ENCODE measurements around the gene NXPH1. TPM values are rescaled to one million over a fixed set of nuclear protein-coding genes. Genes with fewer than 3 reads are reported as not detected.

Gene NXPH1
- total RNA-seq, 3 donors from 2014 or later = 0.29 TPM; not detected in 2

- H3K4me1 ChIP-seq = no peaks in the 10 kb centered on the region
- TF ChIP-seq POLR2A (IDR thresholded peaks at IDR 0.05) (no peak), POLR2AphosphoS5 (IDR thresholded peaks at IDR 0.05) (no peak), CTCF (IDR thresholded peaks at IDR 0.05) (no peak)
- no peaks in the 10 kb centered on the region for H3K9me3 ChIP-seq
- no peaks in the 10 kb centered on the region for H3K27me3 ChIP-seq
- H3K4me3 ChIP-seq = no peak overlapping the region
- DNase-seq (ENCODE audit: low spot score in 2 of 2) = no peak
- H3K27ac ChIP-seq = no peak overlapping the region
- intact Hi-C loops (cut with DNase I; ENCODE audit: low total_unique reads) = no loop called here
- no peaks in the 10 kb centered on the region for H3K36me3 ChIP-seq
Observed at GRCh38 chr7:8627325-8627724, 193.9 kb downstream of the NXPH1 start.

- no peak for DNase-seq (ENCODE audit: low spot score in 2 of 2)
- no peaks in the 10 kb centered on the region for H3K4me1 ChIP-seq
- TF ChIP-seq CTCF (IDR thresholded peaks at IDR 0.05) (no peak), POLR2A (IDR thresholded peaks at IDR 0.05) (no peak), POLR2AphosphoS5 (IDR thresholded peaks at IDR 0.05) (no peak)
- H3K4me3 ChIP-seq = no peak overlapping the region
- H3K27ac ChIP-seq = no peak overlapping the region
- H3K36me3 ChIP-seq = no peaks in the 10 kb centered on the region
- intact Hi-C loops (cut with DNase I; ENCODE audit: low total_unique reads) = no loop called here
- H3K9me3 ChIP-seq = no peaks in the 10 kb centered on the region
- H3K27me3 ChIP-seq = no peaks in the 10 kb centered on the region
Observed at GRCh38 chr7:8628656-8629055, 195.2 kb downstream of the NXPH1 start.

- Histone ChIP-seq H3K4me3 (no peak overlapping the region), H3K27ac (no peak overlapping the region), H3K4me1 (no peaks in the 10 kb centered on the region), H3K36me3 (no peaks in the 10 kb centered on the region), H3K9me3 (no peaks in the 10 kb centered on the region), H3K27me3 (no peaks in the 10 kb centered on the region)
- intact Hi-C loops (cut with DNase I; ENCODE audit: low total_unique reads) = no loop called here
- TF ChIP-seq POLR2A (IDR thresholded peaks at IDR 0.05) (no peak), CTCF (IDR thresholded peaks at IDR 0.05) (no peak), POLR2AphosphoS5 (IDR thresholded peaks at IDR 0.05) (no peak)
- DNase-seq (ENCODE audit: low spot score in 2 of 2) = no peak
Observed at GRCh38 chr7:8629504-8629903, 196.1 kb downstream of the NXPH1 start.

- H3K9me3 ChIP-seq = no peaks in the 10 kb centered on the region
- no peak for DNase-seq (ENCODE audit: low spot score in 2 of 2)
- no peaks in the 10 kb centered on the region for H3K4me1 ChIP-seq
- TF ChIP-seq POLR2A (IDR thresholded peaks at IDR 0.05) = no peak
- H3K36me3 ChIP-seq = no peaks in the 10 kb centered on the region
- intact Hi-C loops (cut with DNase I; ENCODE audit: low total_unique reads) = no loop called here
- no peaks in the 10 kb centered on the region for H3K27me3 ChIP-seq
- no peak overlapping the region for H3K4me3 ChIP-seq
- H3K27ac ChIP-seq = no peak overlapping the region
Observed at GRCh38 chr7:8637322-8637721, 203.9 kb downstream of the NXPH1 start.

- H3K4me3 ChIP-seq = no peak overlapping the region
Observed at GRCh38 chr7:8638076-8638475, 204.7 kb downstream of the NXPH1 start.

More at GRCh38 chr7:8638076-8638475, 204.7 kb downstream of the NXPH1 start:
- Histone ChIP-seq H3K27ac (no peak overlapping the region), H3K9me3 (no peaks in the 10 kb centered on the region), H3K36me3 (no peaks in the 10 kb centered on the region), H3K27me3 (no peaks in the 10 kb centered on the region), H3K4me1 (no peaks in the 10 kb centered on the region)
- no peak for DNase-seq (ENCODE audit: low spot score in 2 of 2)
- no peak for TF ChIP-seq POLR2AphosphoS5 (IDR thresholded peaks at IDR 0.05)
- TF ChIP-seq CTCF (IDR thresholded peaks at IDR 0.05) = no peak
- intact Hi-C loops (cut with DNase I; ENCODE audit: low total_unique reads) = no loop called here
